ENCODE data around the gene WNT3.
"Not testable (repeated sequence)": the region's sequence is repeated elsewhere in the genome, so short reads cannot be mapped to it uniquely, and the experiment has no call there.

WNT3 gene

GRCh38 chr17:46783031-46783593, 35.4 kb downstream of the WNT3 start:
- no peak for DNase-seq (ENCODE audit: low read depth)

DNA sequence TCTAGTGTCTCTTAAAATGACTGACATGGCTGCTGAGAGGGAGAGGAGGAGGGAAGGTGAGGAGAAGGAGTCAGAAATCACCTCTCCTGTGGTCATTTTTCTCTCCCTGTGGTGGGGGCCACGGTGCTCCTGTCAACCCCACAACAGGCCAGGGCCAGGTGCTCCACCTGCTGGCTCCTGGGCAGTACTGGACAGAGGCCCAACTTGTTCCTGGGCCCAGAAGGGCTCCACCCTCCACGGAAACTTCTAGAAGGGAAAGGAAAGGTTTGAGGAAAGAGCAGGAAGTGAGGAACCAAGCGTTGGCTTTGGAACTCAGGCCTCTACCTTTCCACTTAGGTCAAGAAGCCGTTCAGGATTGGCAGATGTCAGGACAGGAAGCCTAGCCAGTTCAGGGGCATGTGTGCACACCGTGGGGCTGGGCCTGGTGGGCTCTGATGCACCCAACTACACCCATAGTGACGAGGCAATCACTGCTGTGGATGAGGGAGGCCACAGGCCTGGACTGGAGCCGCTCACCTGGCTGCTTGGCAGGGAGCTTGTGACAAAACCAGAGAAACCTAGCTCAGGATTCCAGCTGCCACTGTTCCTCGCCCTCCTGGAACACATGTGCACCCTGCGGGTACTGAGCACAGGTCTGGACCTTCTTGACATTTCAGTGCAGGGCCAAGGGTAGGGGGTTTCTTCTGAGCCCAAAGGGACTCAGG, 36.1 kb downstream of the WNT3 start:
- DNase-seq (ENCODE audit: low read depth), result peak; percentile 46

DNA sequence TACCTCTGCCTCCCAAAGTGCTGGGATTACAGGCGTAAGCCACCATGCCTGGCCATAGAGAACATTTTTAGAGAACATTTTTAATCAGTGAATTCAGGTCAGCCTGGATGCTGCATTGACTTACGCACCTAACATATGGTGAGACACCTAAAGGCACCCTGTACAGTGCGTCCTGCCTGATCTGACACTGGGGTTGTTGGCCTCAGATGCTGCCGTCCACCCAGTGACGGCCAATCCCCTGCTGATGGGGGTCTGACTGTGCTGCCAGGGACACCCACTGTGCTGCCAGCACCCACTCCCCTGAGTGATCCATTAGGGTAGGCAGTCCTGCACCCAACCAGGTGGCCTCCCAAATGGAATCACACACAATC, 38.5 kb downstream of the WNT3 start:
- DNase-seq (ENCODE audit: low read depth), result no peak

DNA sequence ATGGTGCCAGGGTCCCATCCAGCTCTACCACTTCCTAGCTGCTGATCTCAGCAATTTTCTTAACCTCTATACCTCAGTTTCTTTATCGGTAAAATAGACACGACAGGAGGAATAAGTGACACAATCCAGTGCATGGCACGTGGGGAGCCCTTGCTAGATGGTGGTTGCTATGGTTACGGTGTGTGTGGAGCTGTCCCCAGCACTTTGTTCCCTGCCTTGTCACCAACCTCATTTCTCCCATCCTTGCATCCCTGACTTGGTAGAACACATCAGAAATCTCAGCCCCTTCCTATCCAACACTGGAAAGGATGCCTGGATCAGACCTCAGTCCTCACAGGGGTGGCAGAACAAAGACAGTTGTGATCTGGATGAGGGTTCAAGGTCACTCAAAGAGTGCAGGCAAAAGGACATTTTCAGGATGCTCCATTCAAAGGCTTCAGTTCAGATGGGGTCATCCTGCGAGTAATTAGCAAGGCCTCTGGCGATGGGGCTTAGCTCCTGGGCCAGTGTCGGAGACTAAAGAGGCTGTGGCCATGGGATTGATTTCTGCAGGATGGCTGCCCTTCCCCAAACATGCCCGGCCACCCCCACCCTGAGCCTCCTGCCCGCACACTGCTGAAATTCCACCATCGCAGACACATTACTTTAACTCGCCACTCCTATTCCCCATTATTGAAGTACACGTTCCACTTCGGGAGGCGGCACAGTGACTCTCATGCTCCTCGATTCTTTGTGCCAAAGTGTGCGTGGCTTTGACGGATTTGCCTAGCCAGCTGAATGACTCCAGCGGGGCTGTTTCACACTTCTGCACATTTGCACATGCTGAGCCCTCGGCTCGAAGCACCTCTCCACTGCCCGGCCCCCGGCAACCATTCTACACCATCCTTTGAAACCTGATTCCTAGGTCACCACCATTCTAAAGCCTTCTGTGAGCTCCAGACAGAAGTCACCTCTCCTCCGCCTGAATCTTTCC, 40.3 kb downstream of the WNT3 start:
- DNase-seq (ENCODE audit: low read depth), result peak; percentile 41

- no peak for DNase-seq (ENCODE audit: low read depth)
Observed at GRCh38 chr17:46776298-46777005, 42.0 kb downstream of the WNT3 start.

DNA sequence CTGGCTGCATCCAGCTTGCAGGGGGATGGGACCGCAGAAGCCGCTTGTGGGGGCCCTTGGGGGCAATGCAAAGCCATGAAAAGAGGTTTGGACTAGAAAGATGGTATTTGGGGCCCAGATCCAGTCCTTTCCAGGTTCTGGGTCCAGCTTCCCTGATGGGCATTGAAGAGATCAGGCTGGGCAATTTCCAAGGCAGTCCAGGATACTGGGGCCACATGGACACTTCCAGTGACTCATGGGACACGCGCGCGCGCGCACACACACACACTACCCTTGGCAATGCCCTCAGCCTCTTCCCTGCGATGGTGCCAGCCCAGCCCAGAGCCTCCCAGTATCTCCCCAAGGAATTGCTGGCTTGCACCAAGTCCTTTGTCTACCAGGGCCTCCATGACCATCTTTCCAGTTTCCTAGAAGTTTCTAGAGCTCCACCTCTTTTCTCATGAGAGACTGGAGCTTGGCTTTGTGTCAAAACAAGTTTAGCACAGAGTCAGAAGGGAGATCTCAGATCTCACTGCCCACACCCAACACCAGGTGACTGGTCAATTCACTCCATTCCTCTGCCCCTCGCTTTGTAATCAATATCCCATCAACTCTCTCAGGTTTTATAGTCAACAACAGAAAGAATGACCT, 44.3 kb downstream of the WNT3 start:
- peak; percentile 17 for DNase-seq (ENCODE audit: low read depth)

GRCh38 chr17:46773676-46774075, 44.8 kb downstream of the WNT3 start:
- DNase-seq (ENCODE audit: low read depth), result no peak

- no peak for DNase-seq (ENCODE audit: low read depth)
Observed at GRCh38 chr17:46773221-46773605, 45.3 kb downstream of the WNT3 start.

DNA sequence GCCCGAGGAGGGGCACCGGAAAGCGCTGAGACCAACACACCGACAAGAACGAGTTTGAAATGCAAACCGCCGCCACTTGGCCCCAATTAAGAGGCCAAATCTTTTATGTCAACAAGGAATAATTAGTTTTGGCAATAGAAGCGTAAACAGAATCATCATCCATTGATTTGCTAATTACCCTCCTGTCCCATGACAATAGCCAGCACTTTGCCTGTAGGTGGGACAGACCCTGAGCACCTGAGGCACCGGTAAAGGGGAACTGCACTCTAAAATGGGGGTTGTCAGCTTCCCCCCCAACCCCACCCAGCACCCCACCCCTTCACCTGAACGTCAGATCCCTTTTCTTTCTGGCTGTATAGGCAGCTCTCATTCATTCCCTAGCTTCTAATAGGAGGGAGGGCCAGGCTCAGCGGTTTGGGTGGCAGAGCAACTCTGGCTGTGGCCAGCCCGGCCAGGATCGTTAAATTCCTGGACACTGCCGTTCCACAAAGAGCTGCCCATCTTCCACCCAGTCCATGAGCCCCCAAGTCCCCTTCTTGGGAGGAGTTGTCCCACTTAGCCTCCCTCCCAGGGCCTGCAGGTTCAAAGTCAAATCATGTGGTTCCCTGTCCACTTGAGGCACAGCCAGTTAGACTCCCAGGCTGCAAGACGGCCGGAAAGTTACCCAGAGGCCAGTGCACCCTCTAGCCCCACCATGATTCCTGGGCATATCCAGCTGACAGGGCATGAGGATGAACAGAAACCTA, 45.8 kb downstream of the WNT3 start:
- DNase-seq (ENCODE audit: low read depth), result no peak

GRCh38 chr17:46771561-46772474, 46.7 kb downstream of the WNT3 start:
- peak; percentile 55 for DNase-seq (ENCODE audit: low read depth)

- peak; percentile 60 for DNase-seq (ENCODE audit: low read depth)
Observed at GRCh38 chr17:46770818-46771560, 47.5 kb downstream of the WNT3 start.

DNA sequence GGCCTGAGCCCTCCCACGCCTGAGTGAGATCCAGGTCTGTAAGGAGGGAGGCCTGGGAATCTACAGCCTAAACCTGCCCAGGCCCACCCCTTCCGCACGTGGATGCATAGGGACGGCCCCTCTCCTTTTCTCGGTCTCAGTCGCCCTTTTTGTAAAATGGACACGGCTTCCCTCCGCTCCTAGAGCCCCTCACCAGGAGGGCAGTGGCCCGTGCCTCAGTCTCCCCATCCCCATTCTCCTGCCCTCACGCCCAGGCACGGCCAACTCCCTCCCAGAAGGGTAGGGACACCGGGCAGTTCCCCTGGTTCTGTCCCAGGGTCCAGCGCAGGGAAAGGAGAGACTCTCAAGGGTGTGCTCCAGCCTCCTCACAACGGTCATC, 48.1 kb downstream of the WNT3 start:
- no peak for DNase-seq (ENCODE audit: low read depth)

DNA sequence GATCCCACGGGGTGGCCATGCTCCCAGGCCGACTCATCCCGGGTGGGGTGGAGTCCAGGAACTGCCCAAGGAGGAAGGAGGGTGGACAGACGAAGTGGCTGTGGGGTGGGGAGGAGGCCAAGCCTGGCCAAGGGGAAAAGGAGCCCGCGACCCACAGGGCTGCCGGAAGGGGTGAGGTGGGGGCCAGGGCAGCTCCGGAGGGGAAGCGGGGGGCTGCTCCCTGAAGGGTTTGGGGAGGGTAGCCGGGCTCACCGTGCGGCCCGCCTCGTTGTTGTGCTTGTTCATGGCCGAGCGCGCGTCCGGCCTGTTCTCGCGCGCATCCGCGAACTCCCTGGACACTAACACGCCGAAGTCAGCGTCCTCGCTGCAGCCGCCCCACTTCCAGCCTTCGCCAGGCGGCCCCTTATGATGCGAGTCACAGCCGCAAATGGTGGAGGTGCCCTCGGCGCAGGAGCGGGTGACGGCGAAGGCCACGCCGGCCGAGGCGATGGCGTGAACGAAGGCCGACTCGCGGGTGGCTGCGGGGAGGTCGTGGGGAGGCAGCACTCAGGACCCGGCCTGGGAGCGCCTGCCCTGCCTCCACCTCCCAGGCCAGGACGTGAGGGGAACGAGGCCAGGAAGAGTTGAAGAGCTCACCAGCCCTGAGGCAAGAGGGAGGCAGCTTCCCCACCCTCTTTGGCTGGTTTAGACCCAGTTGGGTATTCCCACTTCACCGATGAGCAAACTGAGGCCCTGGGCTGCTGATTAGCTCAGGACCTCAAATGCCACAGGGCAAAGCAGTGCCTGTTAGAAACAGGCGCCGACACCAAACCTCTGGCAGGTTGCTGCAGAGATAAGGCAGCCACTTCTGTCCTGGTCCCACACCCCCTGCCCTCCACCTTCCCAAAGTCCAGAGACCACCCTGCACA, 48.7 kb downstream of the WNT3 start:
- DNase-seq (ENCODE audit: low read depth), result no peak

DNA sequence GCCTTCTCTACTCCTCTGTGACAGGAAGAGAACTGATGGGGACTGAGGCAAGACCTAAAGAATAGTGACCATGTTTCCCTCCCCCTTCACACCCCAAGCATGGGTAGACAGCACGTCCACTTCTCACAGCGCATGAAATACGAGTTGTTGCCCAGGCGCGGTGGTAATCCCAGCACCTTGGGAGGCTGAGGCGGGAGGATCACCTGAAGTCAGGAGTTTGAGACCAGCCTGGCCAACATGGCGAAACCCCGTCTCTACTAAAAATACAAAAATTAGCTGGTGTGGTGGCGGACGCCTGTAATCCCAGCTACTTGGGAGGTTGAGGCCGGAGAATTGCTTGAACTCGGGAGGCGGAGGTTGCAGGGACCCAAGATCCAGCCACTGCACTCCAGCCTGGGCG, 49.6 kb downstream of the WNT3 start:
- not testable (repeated sequence) for DNase-seq (ENCODE audit: low read depth)

GRCh38 chr17:46768540-46768870, 50.0 kb downstream of the WNT3 start:
- no peak for DNase-seq (ENCODE audit: low read depth)

GRCh38 chr17:46766493-46767491, 51.7 kb downstream of the WNT3 start:
- no peak for DNase-seq (ENCODE audit: low read depth)

- DNase-seq (ENCODE audit: low read depth), result no peak
Observed at GRCh38 chr17:46765453-46765852, 53.0 kb downstream of the WNT3 start.
